Motor neuron (in vitro differentiated cells): ENCODE measurements around the gene KIF25. TPM values are rescaled to one million over a fixed set of nuclear protein-coding genes. Genes with fewer than 3 reads are reported as not detected.
A peak's percentile ranks its signal among the peaks of the same experiment; 100 is the strongest.

Source experiments
- ATAC-seq, 8 experiments: fragments of 200-7000 bp; cut with Tn5 transposase; replicated peaks in 6 of 8; 2 replicates each; pipeline ENCODE4 v1.8.0; 2021; ENCODE audit warnings: mild to moderate bottlenecking in 8 of 8, moderate library complexity in 8 of 8
- H3K27ac ChIP-seq, 2 donors: fragments of 250-450 bp; sonication (Bioruptor Pico); 2 replicates each; pipeline ENCODE4 v1.9.0; 2021; ENCODE audit warnings: antibody characterized with exemption in 2 of 2, mild to moderate bottlenecking in 2 of 2, moderate library complexity in 1 of 2
- H3K4me1 ChIP-seq, 2 donors: fragments of 250-450 bp; sonication (Bioruptor Pico); replicated peaks in 1 of 2; 2 replicates each; pipeline ENCODE4 v1.6.1; 2021; ENCODE audit warnings: antibody characterized with exemption in 2 of 2, mild to moderate bottlenecking in 2 of 2, moderate library complexity in 1 of 2
- H3K4me3 ChIP-seq, 5 donors: fragments of 250-450 bp; sonication (Bioruptor Pico); 2 replicates each; pipeline ENCODE4 v1.9.0; 2021; ENCODE audit warnings: antibody characterized with exemption in 5 of 5, mild to moderate bottlenecking in 5 of 5, moderate library complexity in 4 of 5
- WGBS, 10 experiments: fragments of 450-650 bp; shearing (Covaris generic); methylation state at CpG; one replicate each; pipeline ENCODE4 v1.0.0; 2022; 5-methylcytosine and 5-hydroxymethylcytosine counted together
- in situ Hi-C, 9 experiments: fragments of 400-800 bp; cut with MboI; loops; one replicate each; pipeline ENCODE4 v1.15.0; 2021; ENCODE audit warnings: low sequenced_read_pairs in 9 of 9, low pct_unique_long_range_greater_than_20kb in 2 of 9; ENCODE audit not compliant: unreplicated experiment in 9 of 9
- total RNA-seq, 8 experiments: library from RNA; unstranded; fragments of 300-600 nt; gene quantifications; 2 replicates each; pipeline versions ENCODE4 v1.2.3 to v1.2.4, GENCODE V29; 2022

Gene KIF25, protein sequence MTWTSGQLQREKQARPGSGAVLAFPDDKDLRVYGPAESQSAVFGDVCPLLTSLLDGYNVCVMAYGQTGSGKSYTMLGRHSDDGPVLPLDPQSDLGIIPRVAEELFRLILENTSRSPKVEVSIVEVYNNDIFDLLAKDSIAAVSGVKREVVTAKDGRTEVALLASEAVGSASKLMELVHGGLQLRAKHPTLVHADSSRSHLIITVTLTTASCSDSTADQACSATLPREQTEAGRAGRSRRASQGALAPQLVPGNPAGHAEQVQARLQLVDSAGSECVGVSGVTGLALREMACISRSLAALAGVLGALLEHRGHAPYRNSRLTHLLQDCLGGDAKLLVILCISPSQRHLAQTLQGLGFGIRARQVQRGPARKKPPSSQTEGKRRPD
- 1 to 10 TPM in 1 of 8 experiments, under 1 TPM in 2, not detected in 5; 0.38 to 1.2 (median 0.64) TPM for total RNA-seq

DNA sequence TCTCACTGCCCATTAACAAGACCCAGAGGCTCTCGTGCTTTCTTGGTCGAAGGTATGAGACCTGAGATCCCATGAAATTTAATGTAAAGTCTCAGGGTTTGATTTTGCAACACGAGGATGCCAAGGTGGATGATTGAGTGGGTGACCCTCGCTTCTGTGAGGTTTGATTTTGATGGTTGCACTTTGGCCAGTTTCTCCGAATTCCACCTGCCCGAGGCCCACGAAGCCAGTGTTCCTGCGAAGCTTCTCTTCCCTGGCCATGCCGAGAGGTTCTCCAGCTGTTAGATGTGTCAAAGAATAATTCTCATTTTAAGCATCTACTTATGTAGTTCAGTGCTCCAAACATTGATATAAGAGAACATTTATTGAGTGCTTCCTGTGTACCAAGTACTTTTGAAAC is at the start of gene KIF25:
TSS of gene KIF25 (plus strand) at position 30 of the 400 bp plus-strand sequence. CDS start 31,915 bp downstream, outside the sequence.
- in situ Hi-C loops, result no loop called here
- H3K4me1 ChIP-seq, result peaks cover 13 to 17% of the 10 kb centered on the region in 2 donors
- WGBS, 10 experiments, result 0 to 100% (median 89%) methylated on average over 1 to 8 of the region's 9 CpGs; no CpG with 5 or more reads in 3 of the 10 experiments
- peak within 1 kb of the TSS in 1 of 2 donors; percentile 60 for H3K27ac ChIP-seq
- H3K4me3 ChIP-seq, result no peak within 1 kb of the TSS
- ATAC-seq, result no peak

DNA sequence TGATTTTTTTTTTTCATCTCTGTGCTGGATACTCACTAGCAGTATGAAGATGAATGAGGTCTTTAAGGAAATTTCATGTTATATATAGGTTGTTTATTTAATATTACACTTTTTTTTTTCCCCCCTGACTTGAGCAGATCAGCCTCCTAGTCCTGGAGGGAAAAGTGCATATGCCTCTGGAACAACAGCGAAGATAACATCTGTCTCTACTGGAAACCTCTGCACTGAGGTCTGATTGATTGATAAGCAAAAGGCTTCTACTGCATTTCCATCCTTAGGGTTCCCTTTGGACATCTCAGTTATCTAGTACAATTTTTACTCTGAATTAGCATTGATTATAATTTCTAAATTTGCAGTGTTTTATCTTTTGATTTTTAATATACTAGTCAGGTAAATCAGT is 49.8 kb upstream of the KIF25 start:
- in situ Hi-C loops, result no loop called here
- no peak overlapping the region for H3K4me3 ChIP-seq
- 60 to 100% (median 100%) methylated on average over 1 of the region's 1 CpG for WGBS, 10 experiments
- peaks cover 2 to 21% of the 10 kb centered on the region in 2 donors for H3K4me1 ChIP-seq
- H3K27ac ChIP-seq, result no peak overlapping the region
- no peak for ATAC-seq

DNA sequence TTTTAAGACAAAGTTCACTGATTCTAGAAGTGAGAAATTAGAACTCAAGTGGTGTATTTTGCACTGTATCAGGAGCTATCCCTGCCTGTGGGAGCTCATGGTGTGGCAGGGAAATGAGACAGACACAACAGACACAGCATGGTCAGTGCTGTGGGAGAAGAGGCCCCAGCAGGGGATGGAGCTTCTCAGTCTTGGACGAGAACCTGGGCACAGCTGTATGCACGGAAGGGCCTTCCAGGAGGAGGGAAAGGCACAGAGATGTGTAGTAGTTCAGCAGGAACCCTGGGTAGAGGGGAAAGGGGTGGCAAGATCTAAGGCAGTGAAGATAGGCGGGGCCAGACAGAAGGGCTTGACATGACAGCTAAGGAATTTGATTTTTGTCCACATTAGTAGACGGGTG is 48.8 kb upstream of the KIF25 start:
- Histone ChIP-seq H3K4me1 (peaks cover 2 to 21% of the 10 kb centered on the region in 2 donors), H3K27ac (no peak overlapping the region), H3K4me3 (no peak overlapping the region)
- WGBS, 10 experiments, result 56 to 100% (median 87%) methylated on average over 1 to 4 of the region's 4 CpGs; no CpG with 5 or more reads in 3 of the 10 experiments
- in situ Hi-C loops, result no loop called here
- no peak for ATAC-seq

DNA sequence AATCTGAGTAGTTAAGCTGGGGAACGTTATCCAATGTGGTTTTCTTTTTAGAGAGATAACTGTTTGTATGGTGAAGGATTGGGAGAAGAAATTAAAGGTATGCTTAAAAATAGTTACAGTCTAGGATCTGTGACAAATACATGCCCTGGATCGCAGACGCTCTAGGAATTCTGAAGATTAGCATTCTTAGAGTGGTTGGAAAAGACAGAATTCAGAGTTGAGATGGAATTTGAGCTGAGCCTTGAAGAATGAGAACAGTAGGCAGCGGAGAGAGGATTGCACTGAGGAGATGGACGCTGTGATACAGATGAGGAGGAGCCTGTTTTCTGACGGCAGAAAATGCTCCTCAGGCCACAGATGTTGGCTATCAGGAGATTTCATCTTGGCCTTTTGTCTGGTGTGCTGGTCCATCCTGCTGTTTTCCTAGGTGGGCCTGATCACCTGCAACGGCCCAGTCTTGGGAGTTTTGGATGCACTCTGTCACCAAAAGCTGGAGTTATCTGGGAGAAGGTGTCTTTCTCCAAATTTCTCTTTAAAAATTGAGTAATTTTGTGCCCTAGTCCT is 48.3 kb upstream of the KIF25 start:
- H3K4me1 ChIP-seq, result peaks cover 2 to 21% of the 10 kb centered on the region in 2 donors
- no peak overlapping the region for H3K27ac ChIP-seq
- H3K4me3 ChIP-seq, result no peak overlapping the region
- no peak for ATAC-seq
- in situ Hi-C loops, result no loop called here
- 40 to 100% (median 89%) methylated on average over 1 to 6 of the region's 7 CpGs for WGBS, 10 experiments

DNA sequence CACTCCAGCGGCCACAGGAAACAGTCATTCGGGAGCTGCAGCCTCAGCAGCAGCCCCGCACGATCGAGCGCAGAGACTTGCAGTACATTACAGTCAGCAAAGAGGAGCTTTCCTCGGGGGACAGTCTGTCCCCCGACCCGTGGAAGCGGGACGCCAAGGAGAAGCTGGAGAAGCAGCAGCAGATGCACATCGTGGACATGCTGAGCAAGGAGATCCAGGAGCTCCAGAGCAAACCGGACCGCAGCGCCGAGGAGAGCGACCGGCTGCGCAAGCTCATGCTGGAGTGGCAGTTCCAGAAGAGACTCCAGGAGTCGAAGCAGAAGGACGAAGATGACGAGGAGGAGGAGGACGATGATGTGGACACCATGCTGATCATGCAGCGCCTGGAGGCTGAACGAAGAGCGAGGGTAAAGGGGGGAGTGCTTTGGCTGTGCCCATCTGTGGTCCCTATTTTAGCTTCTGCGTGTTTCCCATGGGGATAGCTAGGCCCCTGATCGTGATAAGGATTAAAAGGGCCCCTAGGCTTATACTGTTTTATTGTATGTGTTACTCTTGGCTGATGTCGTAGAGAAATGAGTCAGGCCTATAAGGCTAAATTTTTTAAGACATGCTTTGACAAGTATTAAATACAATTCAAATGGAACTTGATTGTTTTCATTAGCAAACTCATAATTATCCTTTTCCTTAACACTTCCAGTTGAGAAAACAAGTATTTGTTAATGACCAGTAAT is 45.5 kb upstream of the KIF25 start:
- no peak overlapping the region for H3K4me3 ChIP-seq
- H3K27ac ChIP-seq, result no peak overlapping the region
- WGBS, 10 experiments, result 83 to 100% (median 95%) methylated on average over 1 to 24 of the region's 29 CpGs; no CpG with 5 or more reads in 1 of the 10 experiments
- no peak for ATAC-seq
- in situ Hi-C loops, result no loop called here
- H3K4me1 ChIP-seq, result peaks cover 0 to 11% of the 10 kb centered on the region in 2 donors

DNA sequence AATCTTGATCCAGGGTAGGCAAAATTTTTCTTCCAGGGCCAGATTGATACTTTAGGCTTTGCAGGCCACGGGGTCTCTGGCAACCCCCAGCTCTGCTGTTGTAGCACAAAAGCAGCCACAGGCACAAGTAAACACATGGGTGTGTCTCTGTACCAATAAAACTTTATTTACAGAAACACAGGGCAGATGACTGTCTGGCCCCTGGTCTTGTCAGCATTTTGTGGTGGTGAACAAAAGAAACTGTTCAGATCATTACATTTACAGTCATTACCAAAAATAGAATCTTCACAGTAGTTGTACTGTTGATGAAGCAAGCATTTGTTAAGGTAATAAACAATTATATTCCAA is 45.0 kb upstream of the KIF25 start:
- 60 to 100% (median 88%) methylated on average over 1 of the region's 1 CpG; no CpG with 5 or more reads in 3 of the 10 experiments for WGBS, 10 experiments
- Histone ChIP-seq H3K27ac (no peak overlapping the region), H3K4me1 (peaks cover 0 to 6% of the 10 kb centered on the region in 2 donors), H3K4me3 (no peak overlapping the region)
- in situ Hi-C loops, result no loop called here
- no peak for ATAC-seq

DNA sequence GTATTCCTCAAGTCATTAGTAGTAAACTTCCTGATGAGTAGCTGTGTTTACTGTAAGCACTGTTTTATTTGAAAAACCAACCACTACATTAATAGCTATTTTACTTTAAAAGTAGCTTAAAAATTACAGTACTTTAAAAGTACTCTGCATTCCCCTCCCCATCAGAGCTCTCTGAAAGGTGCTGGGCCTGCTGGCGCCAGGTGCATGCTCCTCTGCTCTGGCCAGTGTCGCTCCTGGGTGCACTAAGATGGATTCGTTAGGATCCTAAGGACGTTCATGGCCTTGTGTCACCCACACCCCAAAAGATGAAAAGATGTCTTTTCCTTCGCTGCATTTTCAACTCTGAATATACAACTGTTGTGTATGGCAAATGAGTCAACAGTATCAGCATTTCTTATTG is 43.9 kb upstream of the KIF25 start:
- Histone ChIP-seq H3K4me3 (no peak overlapping the region), H3K4me1 (no peaks in the 10 kb centered on the region), H3K27ac (no peak overlapping the region)
- 79 to 100% (median 93%) methylated on average over 2 to 5 of the region's 5 CpGs; no CpG with 5 or more reads in 4 of the 10 experiments for WGBS, 10 experiments
- no peak for ATAC-seq
- in situ Hi-C loops, result no loop called here

DNA sequence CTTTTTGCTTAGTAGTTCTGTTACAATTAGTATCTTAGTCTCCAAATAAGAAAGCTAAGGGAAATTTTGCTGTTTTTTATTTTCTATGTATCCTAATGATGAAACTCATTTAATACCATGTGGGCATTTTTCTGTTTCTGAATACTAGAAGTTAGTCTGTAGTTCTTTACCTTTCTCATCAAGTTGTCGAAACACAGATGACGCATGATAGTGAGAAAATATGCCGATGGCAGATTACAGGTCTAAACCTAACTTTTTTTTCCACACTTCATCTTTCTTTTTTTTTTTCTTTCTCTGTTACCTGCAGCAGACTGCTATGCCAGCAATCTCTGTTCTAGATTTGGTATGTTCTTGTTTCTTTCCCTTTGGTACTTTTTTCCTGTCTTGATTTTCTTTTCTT is 43.3 kb upstream of the KIF25 start:
- WGBS, 10 experiments, result 83 to 100% (median 98%) methylated on average over 3 of the region's 3 CpGs; no CpG with 5 or more reads in 1 of the 10 experiments
- in situ Hi-C loops, result no loop called here
- Histone ChIP-seq H3K4me3 (no peak overlapping the region), H3K4me1 (no peaks in the 10 kb centered on the region), H3K27ac (no peak overlapping the region)
- ATAC-seq, result no peak

DNA sequence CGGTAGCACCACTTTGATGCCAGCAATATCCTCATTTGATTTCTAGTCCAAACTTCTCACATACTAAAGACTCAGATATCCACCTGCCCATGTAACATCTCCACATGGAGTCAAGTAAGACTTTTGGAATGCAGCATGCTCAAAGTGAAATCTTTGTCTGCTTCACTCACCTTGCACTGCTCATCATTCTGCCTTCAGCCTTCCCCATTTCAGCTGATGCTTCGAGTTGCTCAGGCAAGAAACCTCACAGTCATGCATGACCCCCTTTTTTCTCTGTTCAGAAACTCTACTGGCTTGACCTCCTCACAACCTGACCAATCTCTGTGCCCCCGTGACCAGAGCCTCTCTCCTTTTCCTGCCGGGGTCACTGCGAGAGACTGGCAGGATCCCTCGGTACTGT is 41.0 kb upstream of the KIF25 start:
- ATAC-seq, result no peak

DNA sequence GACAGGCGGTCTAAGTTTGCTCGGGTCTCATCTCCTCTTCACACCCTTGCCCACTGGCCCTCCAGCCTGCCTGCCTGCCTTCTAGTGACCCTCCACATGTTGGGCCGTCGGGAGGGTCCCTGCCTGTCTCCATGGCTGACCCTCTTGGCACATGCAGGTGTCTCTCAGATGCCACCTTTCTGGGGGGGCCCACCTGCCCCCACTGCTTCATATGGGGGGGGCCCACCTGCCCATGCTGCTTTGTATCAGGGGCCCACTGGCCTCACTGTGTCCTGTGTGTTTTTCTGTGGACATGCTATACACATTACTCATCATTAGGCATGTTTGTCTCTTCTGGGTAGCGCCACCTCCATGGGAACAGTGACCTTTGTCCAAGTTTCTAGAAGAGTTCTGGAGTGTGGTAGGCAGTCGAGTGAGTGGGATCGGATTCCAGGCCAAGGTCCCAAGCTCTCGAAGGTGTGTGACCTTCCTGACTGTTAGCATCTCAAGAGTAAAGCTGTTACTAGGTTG is 40.4 kb upstream of the KIF25 start:
- Histone ChIP-seq H3K4me1 (no peaks in the 10 kb centered on the region), H3K4me3 (no peak overlapping the region), H3K27ac (no peak overlapping the region)
- no peak for ATAC-seq
- in situ Hi-C loops, result no loop called here
- 83 to 100% (median 100%) methylated on average over 1 to 3 of the region's 8 CpGs; no CpG with 5 or more reads in 5 of the 10 experiments for WGBS, 10 experiments

More for the DNA sequence above, 41.0 kb upstream of the KIF25 start:
- no peak overlapping the region for H3K27ac ChIP-seq
- in situ Hi-C loops, result no loop called here
- WGBS, 10 experiments, result 60 to 100% (median 94%) methylated on average over 1 to 5 of the region's 6 CpGs; no CpG with 5 or more reads in 3 of the 10 experiments
- H3K4me3 ChIP-seq, result no peak overlapping the region
- no peaks in the 10 kb centered on the region for H3K4me1 ChIP-seq

DNA sequence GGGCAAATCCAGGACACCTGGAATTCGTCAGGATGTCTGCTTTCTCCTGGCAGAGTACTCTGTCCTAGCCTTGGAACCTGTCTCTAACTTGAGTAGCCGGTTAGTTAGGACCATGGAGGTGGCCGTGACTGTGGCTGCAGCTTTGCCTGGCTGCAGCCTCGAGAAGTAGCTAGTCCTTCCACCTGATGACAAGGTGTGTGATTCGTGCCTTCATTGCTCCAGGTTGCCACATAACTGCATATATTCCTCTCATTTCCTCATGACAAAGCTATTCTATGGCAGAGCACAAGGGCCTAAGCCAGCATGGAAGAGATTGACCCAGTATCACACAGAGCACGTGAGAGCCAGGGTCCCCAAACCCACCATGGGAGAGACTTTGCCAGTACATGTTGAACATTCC is 39.8 kb upstream of the KIF25 start:
- Histone ChIP-seq H3K27ac (no peak overlapping the region), H3K4me3 (no peak overlapping the region), H3K4me1 (no peaks in the 10 kb centered on the region)
- 92 to 100% (median 100%) methylated on average over 1 to 6 of the region's 6 CpGs; no CpG with 5 or more reads in 2 of the 10 experiments for WGBS, 10 experiments
- ATAC-seq, result no peak
- in situ Hi-C loops, result no loop called here

DNA sequence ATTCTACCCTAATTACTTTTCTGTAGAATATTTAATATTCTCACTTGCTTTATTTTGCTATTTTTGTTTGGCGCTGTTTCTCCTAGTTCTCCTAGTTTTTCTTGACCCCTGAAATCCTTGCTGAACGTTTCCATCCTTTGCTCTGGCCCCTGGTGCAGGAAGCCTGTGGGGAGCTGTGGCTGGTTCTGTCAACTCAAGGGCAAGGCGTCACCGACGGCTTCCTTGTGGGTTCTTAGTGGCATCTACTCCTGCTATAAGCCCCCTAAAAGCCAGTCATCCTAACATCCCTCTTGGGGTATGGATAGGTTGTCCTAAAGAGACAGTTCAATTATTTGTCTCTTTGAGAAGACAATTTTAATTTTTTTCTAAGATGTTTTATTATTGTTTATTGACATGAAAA is 36.9 kb upstream of the KIF25 start:
- ATAC-seq, result no peak
- H3K27ac ChIP-seq, result no peak overlapping the region
- H3K4me1 ChIP-seq, result no peaks in the 10 kb centered on the region
- WGBS, 10 experiments, result 76 to 96% (median 94%) methylated on average over 4 to 5 of the region's 5 CpGs; no CpG with 5 or more reads in 1 of the 10 experiments
- in situ Hi-C loops, result no loop called here
- H3K4me3 ChIP-seq, result no peak overlapping the region

DNA sequence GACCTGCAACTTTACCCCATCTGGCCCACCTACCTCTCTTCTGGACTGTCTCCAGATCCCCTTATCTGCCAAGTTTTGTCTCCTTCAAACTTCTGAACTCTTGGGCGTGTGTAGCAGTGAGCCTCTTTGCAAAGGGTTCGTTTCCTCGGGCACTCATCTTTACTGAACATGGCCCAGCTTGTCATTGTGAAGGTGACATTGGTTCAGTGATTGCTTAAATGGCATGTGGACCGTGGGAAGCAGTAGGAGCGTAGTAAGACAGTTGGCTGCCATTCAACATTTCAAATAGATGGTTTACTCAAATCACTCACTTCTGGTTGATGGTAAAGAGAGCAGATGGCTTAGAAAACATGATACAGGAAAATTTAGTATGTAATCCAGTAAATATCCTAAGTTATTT is 34.8 kb upstream of the KIF25 start:
- ATAC-seq, result no peak
- no peaks in the 10 kb centered on the region for H3K4me1 ChIP-seq
- in situ Hi-C loops, result no loop called here
- 71 to 100% (median 100%) methylated on average over 1 to 3 of the region's 5 CpGs; no CpG with 5 or more reads in 3 of the 10 experiments for WGBS, 10 experiments
- H3K27ac ChIP-seq, result no peak overlapping the region
- H3K4me3 ChIP-seq, result no peak overlapping the region
